H9 (cell line): ENCODE measurements around the gene OTULIN. TPM values are rescaled to one million over a fixed set of nuclear protein-coding genes. Genes with fewer than 3 reads are reported as not detected.
A peak's percentile ranks its signal among the peaks of the same experiment; 100 is the strongest.

Source experiments
- DNase-seq: peaks from one replicate; pipeline ENCODE4 v3.0.0-alpha.2; 2017
- H2AFZ ChIP-seq: one replicate; pipeline ENCODE4 v1.6.1; 2013; ENCODE audit warnings: mild to moderate bottlenecking, low read length, control low read depth, moderate library complexity
- H2AK5ac ChIP-seq: 2 replicates; pipeline ENCODE4 v1.6.1; 2013; ENCODE audit warnings: low read length, control low read depth, mixed read lengths; ENCODE audit not compliant: insufficient read length
- H2BK120ac ChIP-seq: one replicate; pipeline ENCODE4 v1.6.1; 2013; ENCODE audit warnings: low read depth, mild to moderate bottlenecking, low read length, control low read depth, inconsistent platforms; ENCODE audit not compliant: poor library complexity, severe bottlenecking
- H2BK12ac ChIP-seq: 2 replicates; pipeline ENCODE4 v1.6.1; 2013; ENCODE audit warnings: low read length, control low read depth, mixed read lengths, low read depth; ENCODE audit not compliant: insufficient read length
- H2BK15ac ChIP-seq: 2 replicates; pipeline ENCODE4 v1.6.1; 2013; ENCODE audit warnings: low read depth, low read length, control low read depth
- H2BK20ac ChIP-seq: one replicate; pipeline ENCODE4 v1.6.1; 2013; ENCODE audit warnings: low read depth, mild to moderate bottlenecking, low read length, control low read depth, inconsistent platforms; ENCODE audit not compliant: poor library complexity, severe bottlenecking
- H2BK5ac ChIP-seq: 2 replicates; pipeline ENCODE4 v1.6.1; 2013; ENCODE audit warnings: low read length, control low read depth, mixed read lengths; ENCODE audit not compliant: insufficient read length
- H3K14ac ChIP-seq: 2 replicates; pipeline ENCODE4 v1.6.1; 2013; ENCODE audit warnings: low read length, control low read depth; ENCODE audit not compliant: insufficient read depth
- H3K18ac ChIP-seq: 2 replicates; pipeline ENCODE4 v1.6.1; 2013; ENCODE audit warnings: low read depth, mild to moderate bottlenecking, mixed read lengths, low read length, control low read depth; ENCODE audit not compliant: insufficient read length
- H3K23ac ChIP-seq: 2 replicates; pipeline ENCODE4 v1.6.1; 2013; ENCODE audit warnings: low read length, control low read depth, mixed read lengths, low read depth; ENCODE audit not compliant: insufficient read length
- H3K23me2 ChIP-seq: 2 replicates; pipeline ENCODE4 v1.6.1; 2013; ENCODE audit warnings: low read depth, mild to moderate bottlenecking, mixed read lengths, low read length, control low read depth; ENCODE audit not compliant: insufficient read length, poor library complexity, severe bottlenecking
- H3K27ac ChIP-seq: 2 replicates; pipeline ENCODE4 v1.5.1; 2013; ENCODE audit warnings: low read length, control low read depth, mixed read lengths, low read depth; ENCODE audit not compliant: insufficient read length
- H3K27me3 ChIP-seq: 2 replicates; pipeline ENCODE4 v1.6.1; 2013; ENCODE audit warnings: low read length, control low read depth, inconsistent platforms; ENCODE audit not compliant: insufficient read depth
- H3K4ac ChIP-seq: 2 replicates; pipeline ENCODE4 v1.6.1; 2013; ENCODE audit warnings: low read depth, mild to moderate bottlenecking, control low read depth, inconsistent platforms, low read length, moderate library complexity
- H3K4me1 ChIP-seq: 2 replicates; pipeline ENCODE4 v1.6.1; 2013; ENCODE audit warnings: low read length, control low read depth, inconsistent platforms; ENCODE audit not compliant: insufficient read depth
- H3K4me2 ChIP-seq: 2 replicates; pipeline ENCODE4 v1.6.1; 2013; ENCODE audit warnings: low read length, control low read depth, mixed read lengths; ENCODE audit not compliant: insufficient read length, insufficient read depth
- H3K56ac ChIP-seq: 2 replicates; pipeline ENCODE4 v1.6.1; 2013; ENCODE audit warnings: low read depth, mild to moderate bottlenecking, mixed read lengths, low read length, control low read depth; ENCODE audit not compliant: insufficient read length
- H3K79me1 ChIP-seq: 2 replicates; pipeline ENCODE4 v1.6.1; 2013; ENCODE audit warnings: low read depth, mild to moderate bottlenecking, moderate library complexity, low read length, control low read depth, inconsistent platforms; ENCODE audit not compliant: insufficient read depth, poor library complexity, severe bottlenecking
- H3K79me2 ChIP-seq: 2 replicates; pipeline ENCODE4 v1.6.1; 2013; ENCODE audit warnings: low read length, control low read depth, inconsistent platforms; ENCODE audit not compliant: insufficient read depth
- H3K9ac ChIP-seq: 2 replicates; pipeline ENCODE4 v1.6.1; 2013; ENCODE audit warnings: low read length, control low read depth, mixed read lengths; ENCODE audit not compliant: insufficient read length; ENCODE audit errors: extremely low read depth
- H3K9me3 ChIP-seq: one replicate; pipeline ENCODE4 v1.6.1; 2013; ENCODE audit warnings: low read depth, low read length, inconsistent platforms; ENCODE audit not compliant: control insufficient read depth
- H3T11ph ChIP-seq: one replicate; pipeline ENCODE4 v1.6.1; 2013; ENCODE audit warnings: mild to moderate bottlenecking, low read length, control low read depth, inconsistent platforms
- H4K20me1 ChIP-seq: one replicate; pipeline ENCODE4 v1.6.1; 2013; ENCODE audit not compliant: control insufficient read depth, insufficient read length, insufficient read depth
- H4K5ac ChIP-seq: 2 replicates; pipeline ENCODE4 v1.6.1; 2013; ENCODE audit warnings: low read depth, mild to moderate bottlenecking, mixed read lengths, low read length, control low read depth; ENCODE audit not compliant: insufficient read length
- H4K8ac ChIP-seq: replicated peaks from 2 replicates; pipeline ENCODE4 v1.6.1; 2013; ENCODE audit warnings: low read length, control low read depth, mixed read lengths, low read depth; ENCODE audit not compliant: insufficient read length
- H4K91ac ChIP-seq: 2 replicates; pipeline ENCODE4 v1.6.1; 2013; ENCODE audit warnings: low read depth, mild to moderate bottlenecking, moderate library complexity, mixed read lengths, low read length, control low read depth; ENCODE audit not compliant: insufficient read length
- H3K27ac Mint-ChIP-seq, 3 experiments: 2 replicates in 2 of 3; 3 replicates in 1 of 3; pipeline ENCODE4 v1.8.0; 2020 to 2021; ENCODE audit warnings: mixed read lengths in 3 of 3, mild to moderate bottlenecking in 1 of 3, moderate library complexity in 1 of 3
- H3K27me3 Mint-ChIP-seq: 2 replicates; pipeline ENCODE4 v1.8.0; 2021; ENCODE audit warnings: low read depth, mild to moderate bottlenecking, moderate library complexity, mixed read lengths
- H3K36me3 Mint-ChIP-seq, 3 experiments: 2 replicates in 2 of 3; 3 replicates in 1 of 3; pipeline ENCODE4 v1.8.0; 2020 to 2021; ENCODE audit warnings: low read depth in 3 of 3, mixed read lengths in 3 of 3; ENCODE audit not compliant: insufficient read depth in 1 of 3
- H3K4me1 Mint-ChIP-seq, 2 experiments: 2 replicates each; pipeline ENCODE4 v1.8.0; 2020; ENCODE audit warnings: mixed read lengths in 2 of 2
- H3K4me3 Mint-ChIP-seq, 2 experiments: 2 replicates in 1 of 2; 3 replicates in 1 of 2; pipeline ENCODE4 v1.8.0; 2020 to 2021; ENCODE audit warnings: mild to moderate bottlenecking in 2 of 2, mixed read lengths in 2 of 2, moderate library complexity in 1 of 2
- H3K9me3 Mint-ChIP-seq, 2 experiments: 2 replicates in 1 of 2; 3 replicates in 1 of 2; pipeline ENCODE4 v1.8.0; 2020; ENCODE audit warnings: mild to moderate bottlenecking in 2 of 2, mixed read lengths in 2 of 2, moderate library complexity in 1 of 2
- WGBS: extraction: QIAGEN DNeasy Blood & Tissue Kit; methylation state at CpG from one replicate; pipeline ENCODE4 v1.1.7; 2013; ENCODE audit warnings: missing lambda C conversion rate, low lambda C conversion rate, mixed read lengths; ENCODE audit not compliant: insufficient read length; ENCODE audit errors: extremely low coverage; 5-methylcytosine and 5-hydroxymethylcytosine counted together
- total RNA-seq: library from RNA; stranded (reverse); gene quantifications from 2 replicates; pipeline ENCODE4 v1.2.1, GENCODE V29; 2021
- TF ChIP-seq, protein P1 (sequence below): fragments of 200-600 bp; sonication (generic); conservative IDR thresholded peaks from 3 replicates; pipeline ENCODE4 v1.8.0; 2021; ENCODE audit warnings: antibody characterized with exemption, mild to moderate bottlenecking

Gene OTULIN
- total RNA-seq, 1 experiment from 2014 or later = 35.8 TPM

- no peak overlapping the region for H3K23ac ChIP-seq
- H3K4me2 ChIP-seq = no peak overlapping the region
- no peak overlapping the region for H3T11ph ChIP-seq
- Mint-ChIP-seq H3K9me3 (peaks cover 2 to 4% of the 10 kb centered on the region in 2 experiments; a peak in 2 of 5 replicates), H3K4me1 (0 out of 4 replicates have a peak, but pooled peaks cover 0 to 3% of the 10 kb centered on the region in 2 experiments), H3K27ac (no peak overlapping the region), H3K27me3 (no peaks in the 10 kb centered on the region), H3K4me3 (no peak overlapping the region), H3K36me3 (no peaks in the 10 kb centered on the region)
- H2BK15ac ChIP-seq = no peak overlapping the region
- no peaks in the 10 kb centered on the region for H4K20me1 ChIP-seq
- no peak overlapping the region for H3K9ac ChIP-seq
- H2AK5ac ChIP-seq = no peak overlapping the region
- H4K91ac ChIP-seq = no peak overlapping the region
- WGBS = no CpG with 5 or more reads among the region's 3 CpGs
- H3K9me3 ChIP-seq = no peaks in the 10 kb centered on the region
- H3K4me1 ChIP-seq = no peaks in the 10 kb centered on the region
- no peaks in the 10 kb centered on the region for H3K23me2 ChIP-seq
- no peak overlapping the region for H3K27ac ChIP-seq
- H3K4ac ChIP-seq = no peak overlapping the region
- no peak overlapping the region for H2BK120ac ChIP-seq
- no peak overlapping the region for H3K56ac ChIP-seq
- H3K18ac ChIP-seq = no peak overlapping the region
- no peaks in the 10 kb centered on the region for H3K79me2 ChIP-seq
- H4K5ac ChIP-seq = no peak overlapping the region
- peak; percentile 41 for DNase-seq
- no peak overlapping the region for H2BK20ac ChIP-seq
- H3K79me1 ChIP-seq = no peaks in the 10 kb centered on the region
- H2BK5ac ChIP-seq = no peak overlapping the region
- no peaks in the 10 kb centered on the region for H3K27me3 ChIP-seq
- TF ChIP-seq, protein P1, sequence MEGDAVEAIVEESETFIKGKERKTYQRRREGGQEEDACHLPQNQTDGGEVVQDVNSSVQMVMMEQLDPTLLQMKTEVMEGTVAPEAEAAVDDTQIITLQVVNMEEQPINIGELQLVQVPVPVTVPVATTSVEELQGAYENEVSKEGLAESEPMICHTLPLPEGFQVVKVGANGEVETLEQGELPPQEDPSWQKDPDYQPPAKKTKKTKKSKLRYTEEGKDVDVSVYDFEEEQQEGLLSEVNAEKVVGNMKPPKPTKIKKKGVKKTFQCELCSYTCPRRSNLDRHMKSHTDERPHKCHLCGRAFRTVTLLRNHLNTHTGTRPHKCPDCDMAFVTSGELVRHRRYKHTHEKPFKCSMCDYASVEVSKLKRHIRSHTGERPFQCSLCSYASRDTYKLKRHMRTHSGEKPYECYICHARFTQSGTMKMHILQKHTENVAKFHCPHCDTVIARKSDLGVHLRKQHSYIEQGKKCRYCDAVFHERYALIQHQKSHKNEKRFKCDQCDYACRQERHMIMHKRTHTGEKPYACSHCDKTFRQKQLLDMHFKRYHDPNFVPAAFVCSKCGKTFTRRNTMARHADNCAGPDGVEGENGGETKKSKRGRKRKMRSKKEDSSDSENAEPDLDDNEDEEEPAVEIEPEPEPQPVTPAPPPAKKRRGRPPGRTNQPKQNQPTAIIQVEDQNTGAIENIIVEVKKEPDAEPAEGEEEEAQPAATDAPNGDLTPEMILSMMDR = no peak
- no peak overlapping the region for H2AFZ ChIP-seq
- H4K8ac ChIP-seq = no peak overlapping the region
- no peak overlapping the region for H2BK12ac ChIP-seq
- H3K14ac ChIP-seq = no peak overlapping the region
Observed at GRCh38 chr5:14628346-14628745, 36.2 kb upstream of the OTULIN start.
